ENCODE data around the gene CMTM7. TPM values are rescaled to one million over a fixed set of nuclear protein-coding genes. Genes with fewer than 3 reads are reported as not detected.

CMTM7 gene
- total and polyA plus RNA-seq, 2 experiments from 2014 or later = 32.2 to 93.6 TPM

DNA sequence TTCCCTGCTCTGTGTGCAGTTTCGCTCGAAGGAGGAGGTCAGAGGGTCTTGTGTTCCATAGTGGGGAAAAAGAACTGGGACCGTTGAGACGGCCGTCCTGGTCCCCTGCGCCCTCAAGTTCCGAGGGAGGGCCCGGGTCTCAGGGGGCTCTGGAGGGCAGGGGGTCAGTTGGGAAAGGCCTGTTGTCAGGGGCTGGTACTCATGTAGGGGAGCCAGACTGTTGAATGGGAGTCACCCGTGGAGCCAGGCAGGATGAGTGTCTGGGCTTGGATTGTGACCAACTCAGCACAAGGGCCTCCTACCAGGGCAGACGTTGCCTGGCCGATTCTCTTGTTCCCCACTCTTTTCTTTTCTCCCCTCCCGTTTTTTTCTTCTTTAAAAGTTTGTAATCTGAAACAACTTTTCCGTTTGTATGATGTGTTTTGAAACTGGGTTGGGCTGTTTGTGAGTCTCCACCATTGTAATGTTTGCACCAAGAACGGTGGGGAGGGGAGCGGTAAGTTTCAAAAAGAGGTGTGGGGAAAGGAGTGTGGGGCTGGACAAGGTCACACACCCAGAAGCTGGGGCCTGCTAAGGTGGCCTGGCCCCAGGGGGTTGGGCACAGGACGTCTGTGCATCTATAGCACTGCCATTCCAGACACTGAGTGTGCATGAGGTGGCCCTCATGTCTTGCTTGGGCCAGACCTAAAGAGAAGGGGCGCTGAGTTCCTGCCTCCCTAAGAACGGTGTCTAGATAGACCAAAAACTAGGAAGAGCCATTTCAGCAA lies 1.1 kb downstream of the CMTM7 start:
- Histone ChIP-seq H2AFZ (peak overlapping the region; percentile 89), H3K9me2 (ENCODE audit: insufficient read depth) (peaks cover 3% of the 10 kb centered on the region; the same call in 1 of the 2 replicates), H3K79me2 (replicated peaks; ENCODE audit: insufficient read depth) (peaks cover 54% of the 10 kb centered on the region), H3F3A (replicated peaks; ENCODE audit: low read depth) (peaks cover 7% of the 10 kb centered on the region), H3K27ac (ENCODE audit: low read depth) (no peak overlapping the region), H3K36me3 (ENCODE audit: insufficient read depth) (no peaks in the 10 kb centered on the region), H3K4me2 (peak overlapping the region; percentile 96), H4K20me1 (replicated peaks; ENCODE audit: insufficient read depth) (peaks cover 21% of the 10 kb centered on the region; the same call in 1 of the 2 replicates), H3K27me3 (ENCODE audit: insufficient read depth) (peaks cover 15% of the 10 kb centered on the region), H3K4me1 (ENCODE audit: insufficient read depth) (peaks cover 4% of the 10 kb centered on the region; the same call in 1 of the 2 replicates), H3K4me3 (peak overlapping the region; percentile 88)
- Mint-ChIP-seq H3K9me3 (no peaks in the 10 kb centered on the region; the same call in 1 of the 3 replicates), H3K4me3 (peak overlapping the region; percentile 95), H3K27me3 (ENCODE audit: insufficient read depth, low read depth, poor library complexity) (peaks cover 21% of the 10 kb centered on the region), H3K4me1 (peaks cover 16% of the 10 kb centered on the region), H3K27ac (peak overlapping the region; percentile 72; the same call in 1 of the 2 replicates), H3K36me3 (ENCODE audit: low read depth) (no peaks in the 10 kb centered on the region; the same call in 2 of the 3 replicates)
- TF ChIP-seq NANOG (IDR thresholded peaks at IDR 0.05; ENCODE audit: borderline replicate concordance) (no peak), EZH2 (IDR thresholded peaks at IDR 0.05; ENCODE audit: low read depth, unreplicated experiment) (peak; percentile 50)
- ATAC-seq = peak; percentile 49
- DNase-seq (ENCODE audit: low spot score) = peak; percentile 38

GRCh38 chr3:32395496-32395895 lies 3.8 kb downstream of the CMTM7 start:
- H3K36me3 ChIP-seq (ENCODE audit: insufficient read depth) = no peaks in the 10 kb centered on the region
- H3K27ac ChIP-seq (ENCODE audit: low read depth) = no peak overlapping the region
- H3K4me1 ChIP-seq (ENCODE audit: insufficient read depth) = peaks cover 7% of the 10 kb centered on the region; the same call in 1 of the 2 replicates
- ATAC-seq (no peak), DNase-seq (ENCODE audit: low spot score) (no peak)
- Mint-ChIP-seq H3K27ac (no peak overlapping the region), H3K4me1 (peaks cover 29% of the 10 kb centered on the region), H3K9me3 (no peaks in the 10 kb centered on the region; the same call in 1 of the 3 replicates), H3K4me3 (no peak overlapping the region), H3K27me3 (ENCODE audit: insufficient read depth, low read depth, poor library complexity) (peaks cover 25% of the 10 kb centered on the region), H3K36me3 (ENCODE audit: low read depth) (no peaks in the 10 kb centered on the region; the same call in 2 of the 3 replicates)
- TF ChIP-seq ZNF462 (CRISPR knock-in tag; IDR thresholded peaks at IDR 0.05) = no peak
- peaks cover 3% of the 10 kb centered on the region; the same call in 1 of the 2 replicates for H3K9me2 ChIP-seq (ENCODE audit: insufficient read depth)
- peaks cover 15% of the 10 kb centered on the region for H3K27me3 ChIP-seq (ENCODE audit: insufficient read depth)
- H3F3A ChIP-seq (replicated peaks; ENCODE audit: low read depth) = peaks cover 9% of the 10 kb centered on the region
- H2AFZ ChIP-seq = no peak overlapping the region
- no peak overlapping the region for H3K4me2 ChIP-seq
- H4K20me1 ChIP-seq (replicated peaks; ENCODE audit: insufficient read depth) = peaks cover 21% of the 10 kb centered on the region; the same call in 1 of the 2 replicates
- H3K4me3 ChIP-seq = no peak overlapping the region
- peaks cover 70% of the 10 kb centered on the region for H3K79me2 ChIP-seq (replicated peaks; ENCODE audit: insufficient read depth)
